NCI-H345 (cell line): ENCODE measurements around the gene TMEM234.

Experiments
- DNase-seq: peaks from one replicate; lab custom pipeline; 2025; lab: John Stamatoyannopoulos, UW

TMEM234 gene

GRCh38 chr1:32239790-32240139 is 17.6 kb upstream of the TMEM234 start:
- DNase-seq, result peak; percentile 62

GRCh38 chr1:32239337-32239736 is 17.2 kb upstream of the TMEM234 start:
- DNase-seq, result peak; percentile 77

GRCh38 chr1:32234792-32235191 is 12.6 kb upstream of the TMEM234 start:
- no peak for DNase-seq

GRCh38 chr1:32232558-32233304 is 10.6 kb upstream of the TMEM234 start:
- no peak for DNase-seq

GRCh38 chr1:32231843-32232432 is 9.8 kb upstream of the TMEM234 start:
- DNase-seq, result no peak

GRCh38 chr1:32228771-32229170 is 6.6 kb upstream of the TMEM234 start:
- DNase-seq, result no peak

GRCh38 chr1:32224285-32224684 is 2.1 kb upstream of the TMEM234 start:
- no peak for DNase-seq

GRCh38 chr1:32223683-32224082 is 1.5 kb upstream of the TMEM234 start:
- DNase-seq, result no peak

- DNase-seq, result no peak
Observed at GRCh38 chr1:32221581-32221979, 573 bp downstream of the TMEM234 start.

GRCh38 chr1:32220746-32221580 is 1.2 kb downstream of the TMEM234 start:
- DNase-seq, result no peak

GRCh38 chr1:32219022-32219421 is 3.1 kb downstream of the TMEM234 start:
- no peak for DNase-seq

- DNase-seq, result no peak
Observed at GRCh38 chr1:32216566-32216965, 5.6 kb downstream of the TMEM234 start.

GRCh38 chr1:32215629-32216480 is 6.3 kb downstream of the TMEM234 start:
- DNase-seq, result peak; percentile 43

GRCh38 chr1:32208891-32209328 is 13.2 kb downstream of the TMEM234 start, which contains the start of gene DCDC2B:
DCDC2B (plus strand) TSS chr1:32209089; CDS start chr1:32209094, 5 bp downstream.
- DNase-seq, result peak; percentile 90

- DNase-seq, result no peak
Observed at GRCh38 chr1:32208469-32208868, 13.7 kb downstream of the TMEM234 start.

GRCh38 chr1:32205401-32206370 is 16.5 kb downstream of the TMEM234 start, which contains the start of gene IQCC:
IQCC (plus strand) TSS chr1:32205671; CDS start chr1:32205682, 11 bp downstream.
- peak; percentile 96 for DNase-seq

- DNase-seq, result no peak
Observed at GRCh38 chr1:32204943-32205361, 17.2 kb downstream of the TMEM234 start.

- no peak for DNase-seq
Observed at GRCh38 chr1:32201011-32201855, 20.9 kb downstream of the TMEM234 start.

- DNase-seq, result peak; percentile 62
Observed at GRCh38 chr1:32200226-32201010, 21.7 kb downstream of the TMEM234 start, which contains the start of gene CCDC28B. CCDC28B (plus strand) TSS chr1:32200595; CDS start chr1:32201936, 1,341 bp downstream.
